Glutamatergic neuron (in vitro differentiated cells): ENCODE measurements around the gene ZNF503. TPM values are rescaled to one million over a fixed set of nuclear protein-coding genes. Genes with fewer than 3 reads are reported as not detected.

Source experiments
- DNase-seq: peaks from one replicate; pipeline ENCODE4 v3.0.0; 2022
- H3K27ac Mint-ChIP-seq: one replicate; pipeline ENCODE4 v1.8.0; 2020; ENCODE audit warnings: mild to moderate bottlenecking, mixed read lengths, inconsistent platforms; ENCODE audit not compliant: unreplicated experiment
- H3K27me3 Mint-ChIP-seq: one replicate; pipeline ENCODE4 v1.8.0; 2020; ENCODE audit warnings: mild to moderate bottlenecking, moderate library complexity, mixed read lengths, inconsistent platforms; ENCODE audit not compliant: unreplicated experiment
- H3K36me3 Mint-ChIP-seq: one replicate; pipeline ENCODE4 v1.8.0; 2020; ENCODE audit warnings: mild to moderate bottlenecking, mixed read lengths, inconsistent platforms; ENCODE audit not compliant: unreplicated experiment
- H3K4me1 Mint-ChIP-seq: one replicate; pipeline ENCODE4 v1.8.0; 2020; ENCODE audit warnings: mild to moderate bottlenecking, low read depth, mixed read lengths, inconsistent platforms; ENCODE audit not compliant: unreplicated experiment
- H3K4me3 Mint-ChIP-seq: one replicate; pipeline ENCODE4 v1.8.0; 2020; ENCODE audit warnings: mild to moderate bottlenecking, mixed read lengths, inconsistent platforms; ENCODE audit not compliant: unreplicated experiment
- H3K9me3 Mint-ChIP-seq: one replicate; pipeline ENCODE4 v1.8.0; 2020; ENCODE audit warnings: mild to moderate bottlenecking, moderate library complexity, mixed read lengths, inconsistent platforms; ENCODE audit not compliant: unreplicated experiment
- CTCF ChIP-seq: fragments of 200-600 bp; sonication (generic); IDR thresholded peaks from one replicate; pipeline ENCODE4 v1.5.0; 2021; ENCODE audit not compliant: partially characterized antibody, unreplicated experiment
- total RNA-seq: library from RNA; stranded (reverse); fragmentation: NEBNext Ultra II Directional; extraction: Animal tissue kit (Norgen Biotek cat#: 25700); gene quantifications from one replicate; pipeline ENCODE4 v1.2.1, GENCODE V29; 2021; ENCODE audit not compliant: unreplicated experiment

Gene ZNF503
- total RNA-seq, 1 donor from 2014 or later: 5.6 TPM

GRCh38 chr10:75441196-75441595 lies 39.6 kb upstream of the ZNF503 start:
- DNase-seq: no peak
- Mint-ChIP-seq H3K36me3 (peaks cover 17% of the 10 kb centered on the region), H3K4me1 (no peaks in the 10 kb centered on the region), H3K4me3 (no peak overlapping the region), H3K27ac (no peak overlapping the region), H3K9me3 (peaks cover 6% of the 10 kb centered on the region), H3K27me3 (peaks cover 2% of the 10 kb centered on the region)
- no peak for TF ChIP-seq CTCF

DNA sequence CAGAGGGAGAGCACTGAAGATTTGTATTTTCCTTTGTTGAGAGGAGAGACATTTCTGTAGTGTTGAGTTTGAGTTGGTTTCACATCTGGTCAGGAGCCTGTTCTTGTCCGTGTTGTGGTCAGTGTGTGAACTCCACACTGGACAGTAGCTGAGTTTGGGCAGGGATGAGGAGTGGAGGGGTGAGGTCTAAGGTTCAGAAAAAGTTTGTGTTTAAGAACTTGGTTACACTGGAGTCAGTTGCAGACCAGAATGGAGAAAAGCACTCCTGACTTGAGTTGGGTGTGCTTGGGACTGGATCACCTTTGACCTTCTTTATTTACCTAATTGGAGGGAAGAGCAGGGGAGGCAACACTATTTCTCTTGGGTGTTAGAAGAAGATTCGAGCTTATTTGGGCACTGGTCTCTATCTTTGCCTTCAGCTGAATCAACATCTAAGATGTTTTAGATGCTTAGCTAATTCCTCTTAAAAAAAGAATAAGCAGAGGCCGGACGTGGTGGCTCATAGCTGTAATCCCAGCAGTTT lies 38.8 kb upstream of the ZNF503 start:
- no peak for DNase-seq
- TF ChIP-seq CTCF: no peak
- Mint-ChIP-seq H3K36me3 (peaks cover 17% of the 10 kb centered on the region), H3K27me3 (peaks cover 2% of the 10 kb centered on the region), H3K4me3 (no peak overlapping the region), H3K4me1 (no peaks in the 10 kb centered on the region), H3K9me3 (peaks cover 6% of the 10 kb centered on the region), H3K27ac (no peak overlapping the region)

DNA sequence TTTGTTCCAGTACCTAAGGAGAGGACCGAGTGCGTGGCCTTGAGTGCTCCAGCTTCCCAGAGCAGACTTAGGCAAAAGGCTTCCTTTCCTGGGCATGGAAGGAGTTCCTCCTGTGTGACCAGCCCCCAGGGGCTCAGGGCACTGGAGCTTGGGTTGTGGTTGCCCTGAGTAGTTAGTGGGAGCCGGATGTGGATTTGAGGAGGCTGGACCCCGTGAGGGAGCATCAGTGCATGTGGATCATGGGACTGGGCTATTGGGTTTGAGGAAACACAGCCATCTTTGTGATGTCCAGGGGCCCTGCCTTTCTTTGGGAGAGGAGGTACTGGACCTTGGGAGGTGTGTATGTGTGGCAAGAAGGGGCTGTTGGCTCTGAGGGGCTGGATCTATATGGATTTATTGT lies 38.2 kb upstream of the ZNF503 start:
- H3K27me3 Mint-ChIP-seq: peaks cover 2% of the 10 kb centered on the region
- no peak for DNase-seq
- no peak overlapping the region for H3K27ac Mint-ChIP-seq
- TF ChIP-seq CTCF: no peak
- peaks cover 17% of the 10 kb centered on the region for H3K36me3 Mint-ChIP-seq
- H3K4me3 Mint-ChIP-seq: no peak overlapping the region
- H3K9me3 Mint-ChIP-seq: peaks cover 6% of the 10 kb centered on the region
- H3K4me1 Mint-ChIP-seq: no peaks in the 10 kb centered on the region

- Mint-ChIP-seq H3K4me3 (no peak overlapping the region), H3K36me3 (peaks cover 7% of the 10 kb centered on the region), H3K9me3 (peaks cover 2% of the 10 kb centered on the region), H3K27ac (no peak overlapping the region), H3K27me3 (peaks cover 6% of the 10 kb centered on the region), H3K4me1 (no peaks in the 10 kb centered on the region)
- TF ChIP-seq CTCF: no peak
- no peak for DNase-seq
Observed at GRCh38 chr10:75438275-75438674, 36.7 kb upstream of the ZNF503 start.

DNA sequence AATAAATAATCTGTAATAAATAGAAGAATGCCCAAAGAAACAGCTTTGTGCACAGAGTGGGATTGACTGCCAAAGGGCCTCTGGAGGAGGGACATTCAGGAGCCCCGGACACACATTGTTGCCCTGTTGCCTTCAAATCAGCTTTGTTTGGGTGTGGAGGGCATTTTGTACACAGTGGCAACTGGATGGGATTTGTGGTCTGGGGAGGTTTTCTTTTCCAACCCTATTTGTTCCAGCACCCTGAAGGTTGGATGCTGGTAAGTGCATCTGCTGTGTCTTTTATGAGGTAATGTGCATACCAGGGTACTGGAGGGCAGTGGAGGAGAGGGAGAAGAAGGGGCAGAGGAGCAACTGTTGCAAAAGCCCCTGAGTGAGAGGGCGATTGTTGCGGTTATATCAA lies 36.1 kb upstream of the ZNF503 start:
- no peak overlapping the region for H3K4me3 Mint-ChIP-seq
- H3K27me3 Mint-ChIP-seq: peaks cover 6% of the 10 kb centered on the region
- no peaks in the 10 kb centered on the region for H3K9me3 Mint-ChIP-seq
- H3K4me1 Mint-ChIP-seq: no peaks in the 10 kb centered on the region
- H3K27ac Mint-ChIP-seq: no peak overlapping the region
- peaks cover 7% of the 10 kb centered on the region for H3K36me3 Mint-ChIP-seq
- no peak for TF ChIP-seq CTCF
- DNase-seq: no peak
